ENCODE results near the gene PDGFD.

The PDGFD gene

GRCh38 chr11:104092744-104093143 lies 71.2 kb downstream of the PDGFD start:
- DNase-seq: no peak

- no peak for DNase-seq
Measured at GRCh38 chr11:104091281-104092096, 72.5 kb downstream of the PDGFD start.

GRCh38 chr11:104090767-104091166 lies 73.2 kb downstream of the PDGFD start:
- no peak for DNase-seq

- no peak for DNase-seq
Measured at GRCh38 chr11:104089481-104089880, 74.5 kb downstream of the PDGFD start.

- DNase-seq: no peak
Measured at GRCh38 chr11:104086621-104087020, 77.3 kb downstream of the PDGFD start.

- no peak for DNase-seq
Measured at GRCh38 chr11:104078995-104079394, 85.0 kb downstream of the PDGFD start.

- DNase-seq: no peak
Measured at GRCh38 chr11:104078245-104078644, 85.7 kb downstream of the PDGFD start.

- DNase-seq: no peak
Measured at GRCh38 chr11:104076455-104076854, 87.5 kb downstream of the PDGFD start.

GRCh38 chr11:104075706-104076105 lies 88.2 kb downstream of the PDGFD start:
- no peak for DNase-seq

- DNase-seq: no peak
Measured at GRCh38 chr11:104075091-104075490, 88.9 kb downstream of the PDGFD start.

- no peak for DNase-seq
Measured at GRCh38 chr11:104073950-104074705, 89.8 kb downstream of the PDGFD start.

- DNase-seq: no peak
Measured at GRCh38 chr11:104067534-104067933, 96.4 kb downstream of the PDGFD start.

GRCh38 chr11:104064034-104064630 lies 99.8 kb downstream of the PDGFD start:
- no peak for DNase-seq

- DNase-seq: no peak
Measured at GRCh38 chr11:104061853-104062521, 102.0 kb downstream of the PDGFD start.

- DNase-seq: no peak
Measured at GRCh38 chr11:104060820-104061219, 103.1 kb downstream of the PDGFD start.

GRCh38 chr11:104060004-104060794 lies 103.7 kb downstream of the PDGFD start:
- no peak for DNase-seq

GRCh38 chr11:104058680-104059079 lies 105.3 kb downstream of the PDGFD start:
- no peak for DNase-seq

- no peak for DNase-seq
Measured at GRCh38 chr11:104057908-104058307, 106.0 kb downstream of the PDGFD start.

- DNase-seq: no peak
Measured at GRCh38 chr11:104055596-104055995, 108.4 kb downstream of the PDGFD start.

GRCh38 chr11:104054911-104055529 lies 108.9 kb downstream of the PDGFD start:
- no peak for DNase-seq

- DNase-seq: no peak
Measured at GRCh38 chr11:104053743-104054478, 110.0 kb downstream of the PDGFD start.

All from DMS79 treated with DMSO at 0.1 percent for 48 hours (cell line).